Measurements from ENCODE around the gene LHB. TPM values are rescaled to one million over a fixed set of nuclear protein-coding genes. Genes with fewer than 3 reads are reported as not detected.

Gene LHB
- total RNA-seq, 1 experiment from 2014 or later: not detected

DNA sequence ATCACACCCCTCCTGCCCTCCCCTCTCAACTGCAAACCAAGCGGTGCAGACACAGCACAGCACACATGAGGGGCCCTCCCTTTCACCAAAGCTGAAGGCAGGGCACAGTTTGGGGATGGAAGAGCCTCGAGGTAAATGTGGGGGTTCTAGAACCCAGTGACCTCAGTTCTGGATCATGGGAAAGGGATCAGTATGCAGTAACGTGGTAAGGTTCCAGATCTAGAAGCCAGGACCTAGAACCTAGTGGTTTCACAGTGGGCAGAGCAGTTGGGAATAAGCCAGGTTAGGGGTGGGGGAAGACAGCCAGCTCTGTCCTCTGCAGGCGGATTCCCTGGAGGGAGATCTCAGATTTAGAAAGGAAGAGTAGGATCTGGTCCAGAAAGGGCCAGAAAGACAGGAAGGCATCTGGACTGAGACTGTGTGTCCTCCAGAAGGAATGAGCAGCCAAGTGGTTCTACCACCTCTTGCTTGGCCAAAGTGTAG is 48.7 kb downstream of the LHB start:
- peaks cover 14% of the 10 kb centered on the region for H3K79me2 ChIP-seq (ENCODE audit: low read length)
- CTCF ChIA-PET: interaction anchor here (0.6 kb wide), 1 partner anchor 11 kb away, joined by 5 read pairs; no protein-coding TSS in a partner anchor
- POLR2A ChIA-PET (ENCODE audit: unreplicated experiment): interaction anchor here (0.6 kb wide), 1 partner anchor 181 kb away, joined by 18 read pairs; no protein-coding TSS in a partner anchor
- no peak overlapping the region for H2AFZ ChIP-seq (ENCODE audit: low read length)
- H3K4me1 ChIP-seq (ENCODE audit: insufficient read depth, low read length): peaks cover 23% of the 10 kb centered on the region
- intact Hi-C loops (cut with micrococcal nuclease): no loop called here
- H3K9me2 ChIP-seq (replicated peaks; ENCODE audit: low read length): no peaks in the 10 kb centered on the region
- BruUV-seq (replicated peaks): no TSS peak
- no peak overlapping the region for H3K9ac ChIP-seq (ENCODE audit: low read length)
- H3K36me3 ChIP-seq (ENCODE audit: low read depth, low read length): peaks cover 17% of the 10 kb centered on the region; the same call in 1 of the 2 replicates
- H3K27ac ChIP-seq (ENCODE audit: low read length): no peak overlapping the region
- no peak overlapping the region for H3K4me2 ChIP-seq (ENCODE audit: low read length)
- 0 out of 2 replicates have a peak, but pooled peaks cover 5% of the 10 kb centered on the region for H4K20me1 ChIP-seq (ENCODE audit: low read length)
- TF ChIP-seq EZH2phosphoT487 (IDR thresholded peaks at IDR 0.05; ENCODE audit: borderline replicate concordance, low read length): no peak
- TF ChIP-seq EZH2 (IDR thresholded peaks at IDR 0.05; ENCODE audit: low read length, unreplicated experiment): no peak
- TF ChIP-seq, protein P1, sequence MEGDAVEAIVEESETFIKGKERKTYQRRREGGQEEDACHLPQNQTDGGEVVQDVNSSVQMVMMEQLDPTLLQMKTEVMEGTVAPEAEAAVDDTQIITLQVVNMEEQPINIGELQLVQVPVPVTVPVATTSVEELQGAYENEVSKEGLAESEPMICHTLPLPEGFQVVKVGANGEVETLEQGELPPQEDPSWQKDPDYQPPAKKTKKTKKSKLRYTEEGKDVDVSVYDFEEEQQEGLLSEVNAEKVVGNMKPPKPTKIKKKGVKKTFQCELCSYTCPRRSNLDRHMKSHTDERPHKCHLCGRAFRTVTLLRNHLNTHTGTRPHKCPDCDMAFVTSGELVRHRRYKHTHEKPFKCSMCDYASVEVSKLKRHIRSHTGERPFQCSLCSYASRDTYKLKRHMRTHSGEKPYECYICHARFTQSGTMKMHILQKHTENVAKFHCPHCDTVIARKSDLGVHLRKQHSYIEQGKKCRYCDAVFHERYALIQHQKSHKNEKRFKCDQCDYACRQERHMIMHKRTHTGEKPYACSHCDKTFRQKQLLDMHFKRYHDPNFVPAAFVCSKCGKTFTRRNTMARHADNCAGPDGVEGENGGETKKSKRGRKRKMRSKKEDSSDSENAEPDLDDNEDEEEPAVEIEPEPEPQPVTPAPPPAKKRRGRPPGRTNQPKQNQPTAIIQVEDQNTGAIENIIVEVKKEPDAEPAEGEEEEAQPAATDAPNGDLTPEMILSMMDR (conservative IDR thresholded peaks at IDR 0.05; ENCODE audit: low read depth, low read length): no peak
- H3F3A ChIP-seq (ENCODE audit: low read length, unreplicated experiment): peaks cover 5% of the 10 kb centered on the region
- H3K9me3 ChIP-seq (ENCODE audit: low read length): no peaks in the 10 kb centered on the region
- ATAC-seq: no peak
- no peaks in the 10 kb centered on the region for H3K27me3 ChIP-seq (ENCODE audit: low read length)
- H3K4me3 ChIP-seq (ENCODE audit: low read length): no peak overlapping the region
- DNase-seq: no peak

DNA sequence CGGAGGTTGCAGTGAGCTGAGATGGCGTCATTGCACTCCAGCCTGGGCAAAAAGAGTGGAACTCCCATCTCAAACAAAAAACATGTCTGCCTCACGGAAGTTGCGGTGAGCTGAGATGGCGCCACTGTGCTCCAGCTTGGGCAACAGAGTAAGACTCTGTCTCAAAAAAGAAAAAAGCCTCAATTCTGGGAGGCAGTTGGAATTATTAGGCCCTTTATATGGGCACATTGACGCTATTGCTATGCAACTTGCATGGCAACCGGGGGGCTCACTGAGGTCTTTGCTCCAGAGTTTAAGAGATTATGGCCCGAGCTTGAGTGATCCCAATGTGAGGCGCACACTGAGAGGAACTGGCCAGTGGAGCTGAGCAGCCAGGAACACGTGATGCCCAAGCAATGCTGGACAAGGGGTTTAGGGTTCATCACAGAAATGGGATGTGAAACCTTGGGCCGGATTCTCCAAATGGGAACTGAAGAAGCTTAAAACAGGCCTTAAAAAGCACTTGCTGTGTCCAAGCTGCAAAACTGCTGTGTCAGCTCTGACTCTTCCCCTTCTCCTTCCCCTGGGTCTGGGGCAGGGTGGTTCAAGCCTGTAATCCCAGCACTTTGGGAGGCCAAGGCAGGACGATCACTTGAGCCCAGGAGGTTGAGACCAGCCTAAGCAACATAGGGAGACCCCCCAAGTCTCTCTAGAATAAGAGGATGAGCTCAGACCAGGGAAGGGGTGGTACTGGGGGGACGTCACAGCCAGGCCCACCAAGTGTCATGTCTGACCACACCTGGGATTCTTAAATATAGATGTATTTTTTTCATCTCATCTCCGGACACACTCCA is 49.3 kb downstream of the LHB start:
- no peak for ATAC-seq
- DNase-seq: no peak
- Histone ChIP-seq H3K27ac (ENCODE audit: low read length) (no peak overlapping the region), H3K9ac (ENCODE audit: low read length) (no peak overlapping the region), H3K4me1 (ENCODE audit: insufficient read depth, low read length) (peaks cover 26% of the 10 kb centered on the region), H3F3A (ENCODE audit: low read length, unreplicated experiment) (peaks cover 5% of the 10 kb centered on the region), H3K36me3 (ENCODE audit: low read depth, low read length) (peaks cover 17% of the 10 kb centered on the region; the same call in 1 of the 2 replicates), H3K79me2 (ENCODE audit: low read length) (peaks cover 14% of the 10 kb centered on the region), H3K4me2 (ENCODE audit: low read length) (no peak overlapping the region), H3K4me3 (ENCODE audit: low read length) (no peak overlapping the region), H3K9me3 (ENCODE audit: low read length) (no peaks in the 10 kb centered on the region), H3K27me3 (ENCODE audit: low read length) (no peaks in the 10 kb centered on the region), H3K9me2 (replicated peaks; ENCODE audit: low read length) (no peaks in the 10 kb centered on the region), H4K20me1 (ENCODE audit: low read length) (0 out of 2 replicates have a peak, but pooled peaks cover 5% of the 10 kb centered on the region), H2AFZ (ENCODE audit: low read length) (no peak overlapping the region)
- POLR2A ChIA-PET (ENCODE audit: unreplicated experiment): interaction anchor here (0.6 kb wide), 1 partner anchor 181 kb away, joined by 18 read pairs; no protein-coding TSS in a partner anchor
- intact Hi-C loops (cut with micrococcal nuclease): no loop called here
- CTCF ChIA-PET: interaction anchor here (0.6 kb wide), 1 partner anchor 11 kb away, joined by 5 read pairs; no protein-coding TSS in a partner anchor
- no TSS peak for BruUV-seq (replicated peaks)
- TF ChIP-seq EZH2phosphoT487 (IDR thresholded peaks at IDR 0.05; ENCODE audit: borderline replicate concordance, low read length): no peak
- no peak for TF ChIP-seq EZH2 (IDR thresholded peaks at IDR 0.05; ENCODE audit: low read length, unreplicated experiment)
- TF ChIP-seq, protein P1 (conservative IDR thresholded peaks at IDR 0.05; ENCODE audit: low read depth, low read length): no peak

Data from PC-3 (cell line).